Prostate gland (tissue), 2 donors: ENCODE data around the gene CLDN19. TPM values are rescaled to one million over a fixed set of nuclear protein-coding genes. Genes with fewer than 3 reads are reported as not detected.

Experiments
- DNase-seq: peaks from one replicate; pipeline ENCODE4 v3.0.0-alpha.2; 2019; ENCODE audit warnings: low spot score
- H3K27ac ChIP-seq, 2 donors: fragments of 200-600 bp; sonication (generic); 2 replicates each; pipeline ENCODE4 v1.5.1; 2017 to 2019
- H3K27me3 ChIP-seq: fragments of 200-600 bp; sonication (generic); replicated peaks from 2 replicates; pipeline ENCODE4 v1.5.1; 2019; ENCODE audit not compliant: insufficient read depth
- H3K36me3 ChIP-seq, 2 donors: fragments of 200-600 bp; sonication (generic); 1 replicate in 1 of 2; 2 replicates in 1 of 2; pipeline versions ENCODE4 v1.5.1 to v1.8.1; 2017 to 2019
- H3K4me1 ChIP-seq: fragments of 200-600 bp; sonication (generic); replicated peaks from 2 replicates; pipeline ENCODE4 v1.5.1; 2019
- H3K4me3 ChIP-seq, 2 donors: fragments of 200-600 bp; sonication (generic); 2 replicates each; pipeline ENCODE4 v1.5.1; 2017 to 2019
- H3K9me3 ChIP-seq: fragments of 200-600 bp; sonication (generic); 2 replicates; pipeline ENCODE4 v1.5.1; 2017
- CTCF ChIP-seq, 4 experiments: fragments of 200-600 bp in 2 of 4; fragments of 450-650 bp in 2 of 4; sonication (generic) in 2 of 4; IDR thresholded peaks; 1 replicate in 3 of 4; 2 replicates in 1 of 4; pipeline ENCODE4 v1.5.1; 2016 to 2019; ENCODE audit warnings: antibody characterized with exemption in 4 of 4, mild to moderate bottlenecking in 2 of 4, moderate library complexity in 2 of 4
- POLR2A ChIP-seq: fragments of 450-650 bp; IDR thresholded peaks from one replicate; pipeline ENCODE4 v1.6.1; 2016; ENCODE audit warnings: antibody characterized with exemption, mild to moderate bottlenecking
- POLR2AphosphoS5 ChIP-seq: sonication (generic); formaldehyde crosslinking; IDR thresholded peaks from one replicate; pipeline ENCODE4 v1.6.1; 2017; ENCODE audit warnings: antibody characterized with exemption
- WGBS: methylation state at CpG from one replicate; pipeline ENCODE4 v1.1.5; 2018; 5-methylcytosine and 5-hydroxymethylcytosine counted together
- intact Hi-C: fragments of 100-400 bp; cut with DNase I; formaldehyde crosslinking; loops from one replicate; pipeline ENCODE4 v1.14.2; 2022
- total RNA-seq, 2 donors: library from RNA; depleted of rRNA; stranded (reverse); fragments of >200 nt; gene quantifications; one replicate each; pipeline ENCODE4 v1.1.0, GENCODE V29; 2016

The CLDN19 gene
- total RNA-seq, 2 donors from 2014 or later = 1.1 to 1.5 TPM

- DNase-seq = no peak
- Histone ChIP-seq H3K36me3 (no peaks in the 10 kb centered on the region), H3K27ac (no peak overlapping the region), H3K4me1 (no peaks in the 10 kb centered on the region), H3K27me3 (no peaks in the 10 kb centered on the region), H3K4me3 (no peak overlapping the region), H3K9me3 (no peaks in the 10 kb centered on the region)
- WGBS = 80% methylated on average over 18 of the region's 18 CpGs
- intact Hi-C loops = no loop called here
- TF ChIP-seq POLR2A (no peak), POLR2AphosphoS5 (no peak), CTCF (IDR thresholded peaks at IDR 0.05) (no peak)
Measured at GRCh38 chr1:42784547-42784945, 44.5 kb upstream of the CLDN19 start.

GRCh38 chr1:42783092-42783491 is 43.1 kb upstream of the CLDN19 start:
- Histone ChIP-seq H3K27me3 (no peaks in the 10 kb centered on the region), H3K27ac (no peak overlapping the region), H3K36me3 (no peaks in the 10 kb centered on the region), H3K4me3 (no peak overlapping the region), H3K4me1 (no peaks in the 10 kb centered on the region), H3K9me3 (no peaks in the 10 kb centered on the region)
- intact Hi-C loops = no loop called here
- 98% methylated on average over 2 of the region's 2 CpGs for WGBS
- DNase-seq = no peak
- TF ChIP-seq POLR2AphosphoS5 (no peak), CTCF (IDR thresholded peaks at IDR 0.05) (no peak), POLR2A (no peak)

GRCh38 chr1:42780176-42780575 is 40.1 kb upstream of the CLDN19 start:
- H3K9me3 ChIP-seq = no peaks in the 10 kb centered on the region
- no peaks in the 10 kb centered on the region for H3K27me3 ChIP-seq
- no peak overlapping the region for H3K4me3 ChIP-seq
- intact Hi-C loops = no loop called here
- peaks cover 3 to 7% of the 10 kb centered on the region in 2 donors for H3K36me3 ChIP-seq
- no peaks in the 10 kb centered on the region for H3K4me1 ChIP-seq
- TF ChIP-seq POLR2AphosphoS5 (no peak), CTCF (IDR thresholded peaks at IDR 0.05) (no peak), POLR2A (no peak)
- WGBS = 100% methylated on average over 1 of the region's 1 CpG
- no peak for DNase-seq
- no peak overlapping the region for H3K27ac ChIP-seq

- H3K4me3 ChIP-seq = no peak overlapping the region
- intact Hi-C loops = loop anchor here (5.0 kb wide), 1 partner anchor 293 kb away; no protein-coding TSS in a partner anchor
- H3K27me3 ChIP-seq = no peaks in the 10 kb centered on the region
- no peaks in the 10 kb centered on the region for H3K9me3 ChIP-seq
- H3K27ac ChIP-seq = no peak overlapping the region
- H3K4me1 ChIP-seq = no peaks in the 10 kb centered on the region
- H3K36me3 ChIP-seq = peaks cover 7% of the 10 kb centered on the region in 2 donors
- DNase-seq = no peak
- WGBS = 62% methylated on average over 2 of the region's 2 CpGs
- TF ChIP-seq POLR2A = no peak
- TF ChIP-seq POLR2AphosphoS5 = no peak
- TF ChIP-seq CTCF (IDR thresholded peaks at IDR 0.05) = no peak
Measured at GRCh38 chr1:42779725-42780124, 39.7 kb upstream of the CLDN19 start.

GRCh38 chr1:42777852-42778251 is 37.8 kb upstream of the CLDN19 start:
- Histone ChIP-seq H3K9me3 (no peaks in the 10 kb centered on the region), H3K36me3 (peaks cover 7% of the 10 kb centered on the region in 2 donors), H3K27ac (no peak overlapping the region), H3K27me3 (no peaks in the 10 kb centered on the region), H3K4me1 (no peaks in the 10 kb centered on the region), H3K4me3 (no peak overlapping the region)
- DNase-seq = no peak
- intact Hi-C loops = loop anchor here (5.0 kb wide), 1 partner anchor 294 kb away; no protein-coding TSS in a partner anchor
- no peak for TF ChIP-seq POLR2AphosphoS5
- TF ChIP-seq CTCF (IDR thresholded peaks at IDR 0.05) = peak in 3 of 4 experiments; percentile 25 to 59 (median 46)
